BJ (cell line): ENCODE data around the gene ZBTB20. TPM values are rescaled to one million over a fixed set of nuclear protein-coding genes. Genes with fewer than 3 reads are reported as not detected.

ENCODE experiments used
- CTCF ChIA-PET: fragments of 350-600 bp; formaldehyde crosslinking; extraction: SDS; loops from one replicate; lab custom pipeline; 2021; ENCODE audit warnings: antibody characterized with exemption, inconsistent platforms; lab: Yijun Ruan, JAX
- POLR2A ChIA-PET: fragments of 300-600 bp; sonication (Branson Sonifier 250); formaldehyde crosslinking; extraction: SDS; loops from one replicate; lab custom pipeline; 2021; ENCODE audit warnings: antibody characterized with exemption; lab: Charles Lee
- DNase-seq: peaks from one replicate; pipeline ENCODE4 v3.0.0-alpha.2; 2011; ENCODE audit warnings: low read depth
- H3K27me3 ChIP-seq: 2 replicates; pipeline ENCODE4 v1.6.0; 2011; ENCODE audit warnings: low read length; ENCODE audit not compliant: control insufficient read depth, insufficient read depth
- H3K36me3 ChIP-seq: 2 replicates; pipeline ENCODE4 v1.5.1; 2011; ENCODE audit warnings: low read length; ENCODE audit not compliant: control insufficient read depth, insufficient read depth
- H3K4me3 ChIP-seq: 2 replicates; pipeline ENCODE4 v1.5.1; 2011; ENCODE audit warnings: low read depth, mild to moderate bottlenecking, control low read depth, low read length
- polyA plus RNA-seq: library from polyadenylated mRNA; depleted of rRNA; stranded (reverse); fragments of >200 nt; gene quantifications from 2 replicates; pipeline ENCODE4 v1.2.3, GENCODE V29; 2011
- TF ChIP-seq, protein P1 (sequence below): IDR thresholded peaks from 2 replicates; pipeline ENCODE4 v1.5.1; 2011; ENCODE audit warnings: low read depth, mild to moderate bottlenecking, control low read depth, inconsistent platforms, low read length, moderate library complexity; ENCODE audit not compliant: insufficient read depth

The ZBTB20 gene
- polyA plus RNA-seq, 1 experiment = 6.0 TPM

DNA sequence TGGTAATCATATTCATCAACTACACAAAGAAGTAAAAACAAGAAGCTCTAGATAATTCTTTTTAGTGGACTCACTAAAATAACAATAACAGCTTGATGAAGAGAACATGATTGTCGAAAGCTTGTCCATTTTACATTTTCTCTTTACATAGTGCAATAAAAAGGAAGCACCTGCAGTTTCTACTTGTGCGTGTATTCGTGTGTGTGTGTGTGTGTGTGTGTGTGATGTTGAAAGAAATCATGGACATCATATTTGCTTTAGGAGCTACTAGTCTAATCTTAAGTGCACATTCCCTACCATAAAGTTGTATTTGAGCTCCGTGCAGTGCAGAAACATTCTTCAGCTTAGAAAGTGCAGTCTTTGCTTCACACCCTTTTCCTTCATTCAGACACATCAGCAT is 288.8 kb downstream of the ZBTB20 start:
- Histone ChIP-seq H3K4me3 (no peak overlapping the region), H3K36me3 (no peaks in the 10 kb centered on the region), H3K27me3 (no peaks in the 10 kb centered on the region)
- no peak for DNase-seq
- ChIA-PET CTCF (no interaction called here), POLR2A (no interaction called here)
- TF ChIP-seq, protein P1, sequence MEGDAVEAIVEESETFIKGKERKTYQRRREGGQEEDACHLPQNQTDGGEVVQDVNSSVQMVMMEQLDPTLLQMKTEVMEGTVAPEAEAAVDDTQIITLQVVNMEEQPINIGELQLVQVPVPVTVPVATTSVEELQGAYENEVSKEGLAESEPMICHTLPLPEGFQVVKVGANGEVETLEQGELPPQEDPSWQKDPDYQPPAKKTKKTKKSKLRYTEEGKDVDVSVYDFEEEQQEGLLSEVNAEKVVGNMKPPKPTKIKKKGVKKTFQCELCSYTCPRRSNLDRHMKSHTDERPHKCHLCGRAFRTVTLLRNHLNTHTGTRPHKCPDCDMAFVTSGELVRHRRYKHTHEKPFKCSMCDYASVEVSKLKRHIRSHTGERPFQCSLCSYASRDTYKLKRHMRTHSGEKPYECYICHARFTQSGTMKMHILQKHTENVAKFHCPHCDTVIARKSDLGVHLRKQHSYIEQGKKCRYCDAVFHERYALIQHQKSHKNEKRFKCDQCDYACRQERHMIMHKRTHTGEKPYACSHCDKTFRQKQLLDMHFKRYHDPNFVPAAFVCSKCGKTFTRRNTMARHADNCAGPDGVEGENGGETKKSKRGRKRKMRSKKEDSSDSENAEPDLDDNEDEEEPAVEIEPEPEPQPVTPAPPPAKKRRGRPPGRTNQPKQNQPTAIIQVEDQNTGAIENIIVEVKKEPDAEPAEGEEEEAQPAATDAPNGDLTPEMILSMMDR = no peak

DNA sequence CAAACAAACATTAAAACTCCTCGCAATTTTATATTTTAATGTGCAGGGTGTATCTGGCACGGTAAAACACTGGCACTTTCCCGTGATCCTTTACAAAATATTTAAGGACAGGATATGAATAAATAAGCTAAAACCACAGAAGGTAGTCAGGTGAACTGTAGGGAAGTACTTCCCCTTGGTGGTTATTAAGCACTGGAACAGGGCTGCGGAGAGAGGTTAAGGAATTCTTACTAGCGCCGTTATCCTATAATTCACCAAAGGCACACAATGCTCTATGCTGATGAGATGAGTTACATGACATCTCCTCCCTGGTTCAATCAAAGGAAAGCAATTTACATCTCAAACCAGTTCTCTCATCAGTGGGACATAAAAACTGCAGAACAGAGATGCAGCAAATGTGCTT is 289.8 kb downstream of the ZBTB20 start:
- no peak overlapping the region for H3K4me3 ChIP-seq
- no peak for DNase-seq
- ChIA-PET POLR2A (no interaction called here), CTCF (no interaction called here)
- H3K27me3 ChIP-seq = no peaks in the 10 kb centered on the region
- TF ChIP-seq, protein P1 = no peak
- H3K36me3 ChIP-seq = no peaks in the 10 kb centered on the region

DNA sequence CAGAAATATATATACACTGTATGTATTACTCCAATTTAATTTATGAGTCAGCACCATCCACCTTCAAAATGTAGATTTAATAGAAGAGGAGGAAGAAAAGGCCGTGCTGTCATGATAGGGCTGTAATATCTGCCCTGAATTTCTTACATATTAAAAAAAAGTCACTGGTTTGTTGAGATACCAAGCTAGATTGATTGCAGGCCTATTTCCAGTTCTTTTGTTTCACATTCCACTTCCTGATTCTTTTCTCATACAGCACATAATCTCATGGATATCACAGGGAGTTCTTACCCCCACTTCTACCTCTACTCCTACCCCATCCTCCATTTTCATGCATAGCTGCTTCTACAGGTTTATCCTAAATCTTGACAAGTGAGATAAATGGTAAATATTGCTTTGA is 290.3 kb downstream of the ZBTB20 start:
- no peak overlapping the region for H3K4me3 ChIP-seq
- no peaks in the 10 kb centered on the region for H3K36me3 ChIP-seq
- H3K27me3 ChIP-seq = no peaks in the 10 kb centered on the region
- ChIA-PET POLR2A (no interaction called here), CTCF (interaction anchor here (1.4 kb wide), 1 partner anchor 14 kb away, joined by 3 read pairs; no protein-coding TSS in a partner anchor)
- TF ChIP-seq, protein P1 = no peak
- no peak for DNase-seq

DNA sequence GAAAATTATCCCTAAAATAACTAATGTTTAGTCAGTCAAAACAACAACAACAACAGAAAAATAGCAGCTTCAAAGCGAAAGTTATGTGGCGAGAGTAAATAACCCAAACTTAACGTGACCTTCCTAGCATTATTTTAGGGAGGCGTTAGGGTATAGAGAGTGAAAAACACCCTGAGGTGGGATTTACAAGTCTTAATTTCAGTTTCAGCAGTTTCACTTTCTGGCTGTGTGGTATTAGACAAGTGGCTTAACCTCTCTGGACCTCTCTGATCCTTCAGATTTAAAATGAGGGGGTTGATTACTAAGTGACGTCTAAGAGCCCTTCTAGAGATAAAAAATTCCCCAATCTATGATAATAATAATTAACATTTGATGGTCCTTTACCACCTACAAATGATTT is 291.2 kb downstream of the ZBTB20 start:
- H3K36me3 ChIP-seq = no peaks in the 10 kb centered on the region
- H3K27me3 ChIP-seq = no peaks in the 10 kb centered on the region
- CTCF ChIA-PET = interaction anchor here (1.4 kb wide), 1 partner anchor 13 kb away, joined by 3 read pairs; no protein-coding TSS in a partner anchor
- POLR2A ChIA-PET = no interaction called here
- DNase-seq = no peak
- TF ChIP-seq, protein P1 = no peak
- H3K4me3 ChIP-seq = no peak overlapping the region

DNA sequence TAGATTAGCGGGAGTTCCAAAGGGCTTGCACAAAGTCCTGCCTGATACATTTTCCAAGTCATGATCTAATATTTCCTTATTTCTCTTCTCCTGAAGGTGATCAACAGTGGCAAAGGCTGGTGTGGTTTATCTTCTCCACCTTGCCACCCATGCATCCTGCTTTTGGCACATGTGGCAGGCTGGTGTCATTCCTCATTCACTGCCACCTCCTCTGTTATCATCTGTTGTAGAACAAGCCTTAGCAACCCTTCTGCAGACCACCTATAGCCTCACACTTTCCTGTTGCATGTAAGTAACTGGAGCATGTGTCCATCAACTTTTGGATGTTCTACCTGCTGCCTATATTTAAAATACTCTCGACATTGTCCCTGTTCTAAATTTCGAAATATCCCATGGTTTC is 294.1 kb downstream of the ZBTB20 start:
- TF ChIP-seq, protein P1 = no peak
- no peak for DNase-seq
- Histone ChIP-seq H3K36me3 (no peaks in the 10 kb centered on the region), H3K27me3 (no peaks in the 10 kb centered on the region), H3K4me3 (no peak overlapping the region)
- ChIA-PET CTCF (no interaction called here), POLR2A (no interaction called here)
